Measurements from ENCODE around the gene DOP1A. TPM values are rescaled to one million over a fixed set of nuclear protein-coding genes. Genes with fewer than 3 reads are reported as not detected.

Gene DOP1A
- total and polyA plus RNA-seq, 2 of the 13 experiments (the other 11 are each of a cell fraction or from before 2014, with no cell fraction given): 5.2 to 16.7 TPM

GRCh38 chr6:83192871-83193746 lies 125.6 kb downstream of the DOP1A start, which contains the start of the genes PGM3 and RWDD2A (continued):
- TF ChIP-seq E2F5 (CRISPR knock-in tag; conservative IDR thresholded peaks at IDR 0.05): no peak
- no peak for TF ChIP-seq MTF1 (CRISPR knock-in tag; IDR thresholded peaks at IDR 0.05)
- peak; percentile 50; the same call in 1 of the 2 replicates for TF ChIP-seq NFE2L1 (CRISPR knock-in tag; IDR thresholded peaks at IDR 0.05; ENCODE audit: borderline replicate concordance)
- TF ChIP-seq SMARCE1 (IDR thresholded peaks at IDR 0.05; ENCODE audit: borderline replicate concordance): no peak
- TF ChIP-seq ATF7-NPFF (CRISPR knock-in tag; IDR thresholded peaks at IDR 0.05; ENCODE audit: low read depth): peak; percentile 59
- no peak for TF ChIP-seq ZNF207 (IDR thresholded peaks at IDR 0.05; ENCODE audit: borderline replicate concordance)
- TF ChIP-seq ZNF329 (CRISPR knock-in tag; IDR thresholded peaks at IDR 0.05; ENCODE audit: low read depth): peak; percentile 72; the same call in 1 of the 2 replicates
- TF ChIP-seq ZNF547 (CRISPR knock-in tag; IDR thresholded peaks at IDR 0.05): peak; percentile 80
- 0 out of 2 replicates have a peak, but pooled peaks have one; percentile 45 for TF ChIP-seq ZNF354B (CRISPR knock-in tag; IDR thresholded peaks at IDR 0.05)
- TF ChIP-seq FOXK2 (IDR thresholded peaks at IDR 0.05): no peak
- peak; percentile 83; the same call in 1 of the 2 replicates for TF ChIP-seq ZNF225 (CRISPR knock-in tag; IDR thresholded peaks at IDR 0.05)
- peak; percentile 85 for TF ChIP-seq ZBTB7B (CRISPR knock-in tag; IDR thresholded peaks at IDR 0.05)
- TF ChIP-seq ZNF180 (CRISPR knock-in tag; IDR thresholded peaks at IDR 0.05; ENCODE audit: borderline replicate concordance, low read depth): no peak
- TF ChIP-seq ZNF205 (CRISPR knock-in tag; IDR thresholded peaks at IDR 0.05): peak; percentile 49; the same call in 1 of the 2 replicates
- peak; percentile 37 for TF ChIP-seq MED8 (CRISPR knock-in tag; IDR thresholded peaks at IDR 0.05; ENCODE audit: insufficient replicate concordance)
- TF ChIP-seq ZNF891 (CRISPR knock-in tag; IDR thresholded peaks at IDR 0.05): peak; percentile 57; the same call in 1 of the 2 replicates
- TF ChIP-seq ZNF136 (CRISPR knock-in tag; IDR thresholded peaks at IDR 0.05; ENCODE audit: low read depth): 0 out of 2 replicates have a peak, but pooled peaks have one; percentile 48
- peak; percentile 60; the same call in 1 of the 2 replicates for TF ChIP-seq ZC3H13 (CRISPR knock-in tag; IDR thresholded peaks at IDR 0.05)
- TF ChIP-seq HES4 (CRISPR knock-in tag; IDR thresholded peaks at IDR 0.05; ENCODE audit: borderline replicate concordance): no peak
- TF ChIP-seq, protein P1, sequence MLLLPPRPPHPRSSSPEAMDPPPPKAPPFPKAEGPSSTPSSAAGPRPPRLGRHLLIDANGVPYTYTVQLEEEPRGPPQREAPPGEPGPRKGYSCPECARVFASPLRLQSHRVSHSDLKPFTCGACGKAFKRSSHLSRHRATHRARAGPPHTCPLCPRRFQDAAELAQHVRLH (CRISPR knock-in tag; IDR thresholded peaks at IDR 0.05; ENCODE audit: borderline replicate concordance, low read depth): peak; percentile 82; the same call in 1 of the 2 replicates
- TF ChIP-seq NAIF1 (CRISPR knock-in tag; IDR thresholded peaks at IDR 0.05; ENCODE audit: borderline replicate concordance): peak; percentile 93
- peak; percentile 85; the same call in 1 of the 2 replicates for TF ChIP-seq ZNF446 (CRISPR knock-in tag; IDR thresholded peaks at IDR 0.05)
- TF ChIP-seq, protein P2, sequence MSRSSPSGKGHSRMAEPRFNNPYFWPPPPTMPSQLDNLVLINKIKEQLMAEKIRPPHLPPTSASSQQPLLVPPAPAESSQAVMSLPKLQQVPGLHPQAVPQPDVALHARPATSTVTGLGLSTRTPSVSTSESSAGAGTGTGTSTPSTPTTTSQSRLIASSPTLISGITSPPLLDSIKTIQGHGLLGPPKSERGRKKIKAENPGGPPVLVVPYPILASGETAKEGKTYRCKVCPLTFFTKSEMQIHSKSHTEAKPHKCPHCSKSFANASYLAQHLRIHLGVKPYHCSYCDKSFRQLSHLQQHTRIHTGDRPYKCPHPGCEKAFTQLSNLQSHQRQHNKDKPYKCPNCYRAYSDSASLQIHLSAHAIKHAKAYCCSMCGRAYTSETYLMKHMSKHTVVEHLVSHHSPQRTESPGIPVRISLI (CRISPR knock-in tag; IDR thresholded peaks at IDR 0.05; ENCODE audit: borderline replicate concordance): no peak
- TF ChIP-seq, protein P3, sequence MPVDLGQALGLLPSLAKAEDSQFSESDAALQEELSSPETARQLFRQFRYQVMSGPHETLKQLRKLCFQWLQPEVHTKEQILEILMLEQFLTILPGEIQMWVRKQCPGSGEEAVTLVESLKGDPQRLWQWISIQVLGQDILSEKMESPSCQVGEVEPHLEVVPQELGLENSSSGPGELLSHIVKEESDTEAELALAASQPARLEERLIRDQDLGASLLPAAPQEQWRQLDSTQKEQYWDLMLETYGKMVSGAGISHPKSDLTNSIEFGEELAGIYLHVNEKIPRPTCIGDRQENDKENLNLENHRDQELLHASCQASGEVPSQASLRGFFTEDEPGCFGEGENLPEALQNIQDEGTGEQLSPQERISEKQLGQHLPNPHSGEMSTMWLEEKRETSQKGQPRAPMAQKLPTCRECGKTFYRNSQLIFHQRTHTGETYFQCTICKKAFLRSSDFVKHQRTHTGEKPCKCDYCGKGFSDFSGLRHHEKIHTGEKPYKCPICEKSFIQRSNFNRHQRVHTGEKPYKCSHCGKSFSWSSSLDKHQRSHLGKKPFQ (CRISPR knock-in tag; IDR thresholded peaks at IDR 0.05; ENCODE audit: insufficient replicate concordance): peak; percentile 46
- 0 out of 2 replicates have a peak, but pooled peaks have one; percentile 15 for TF ChIP-seq GATAD2A (CRISPR knock-in tag; IDR thresholded peaks at IDR 0.05)
- TF ChIP-seq ZNF468 (CRISPR knock-in tag; IDR thresholded peaks at IDR 0.05): no peak
- peak; percentile 59; the same call in 1 of the 2 replicates for TF ChIP-seq KAT8 (CRISPR knock-in tag; IDR thresholded peaks at IDR 0.05)
